GM12875 (cell line): ENCODE results near the gene DNAJC4.

Source experiments
- H3K4me3 ChIP-seq: one replicate; pipeline ENCODE4 v1.5.1; 2011; ENCODE audit warnings: low read depth, low read length, control low read depth
- TF ChIP-seq, protein P1 (sequence below): IDR thresholded peaks from 2 replicates; pipeline ENCODE4 v1.5.1; 2011; ENCODE audit warnings: low read depth, mild to moderate bottlenecking, control low read depth, inconsistent platforms, low read length, moderate library complexity, borderline replicate concordance; ENCODE audit not compliant: insufficient read depth

Gene DNAJC4

DNA sequence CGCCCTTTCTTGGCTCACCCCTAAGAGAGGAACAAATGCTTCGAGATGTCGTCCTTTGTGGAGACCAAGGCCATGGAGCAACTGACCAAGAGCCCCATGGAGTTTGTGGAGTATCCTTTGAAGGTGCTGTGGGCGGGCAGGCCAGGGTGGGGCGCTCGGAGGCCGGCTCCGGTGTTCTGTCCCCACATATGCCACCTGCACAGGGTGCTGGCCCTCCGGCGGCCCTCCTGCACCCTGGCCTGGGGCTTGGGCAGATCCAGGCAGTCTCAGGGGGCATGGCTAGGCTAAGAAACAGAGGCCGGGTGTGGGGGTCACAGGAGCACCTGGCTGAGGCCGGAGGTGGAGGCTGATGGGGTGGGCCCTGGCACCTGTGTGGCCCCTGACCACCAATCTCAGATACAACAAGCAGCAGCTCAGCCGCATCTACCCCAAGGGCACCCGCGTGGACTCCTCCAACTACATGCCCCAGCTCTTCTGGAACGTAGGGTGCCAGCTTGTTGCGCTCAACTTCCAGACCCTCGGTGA, 31.3 kb downstream of the DNAJC4 start:
- no peak overlapping the region for H3K4me3 ChIP-seq
- TF ChIP-seq, protein P1, sequence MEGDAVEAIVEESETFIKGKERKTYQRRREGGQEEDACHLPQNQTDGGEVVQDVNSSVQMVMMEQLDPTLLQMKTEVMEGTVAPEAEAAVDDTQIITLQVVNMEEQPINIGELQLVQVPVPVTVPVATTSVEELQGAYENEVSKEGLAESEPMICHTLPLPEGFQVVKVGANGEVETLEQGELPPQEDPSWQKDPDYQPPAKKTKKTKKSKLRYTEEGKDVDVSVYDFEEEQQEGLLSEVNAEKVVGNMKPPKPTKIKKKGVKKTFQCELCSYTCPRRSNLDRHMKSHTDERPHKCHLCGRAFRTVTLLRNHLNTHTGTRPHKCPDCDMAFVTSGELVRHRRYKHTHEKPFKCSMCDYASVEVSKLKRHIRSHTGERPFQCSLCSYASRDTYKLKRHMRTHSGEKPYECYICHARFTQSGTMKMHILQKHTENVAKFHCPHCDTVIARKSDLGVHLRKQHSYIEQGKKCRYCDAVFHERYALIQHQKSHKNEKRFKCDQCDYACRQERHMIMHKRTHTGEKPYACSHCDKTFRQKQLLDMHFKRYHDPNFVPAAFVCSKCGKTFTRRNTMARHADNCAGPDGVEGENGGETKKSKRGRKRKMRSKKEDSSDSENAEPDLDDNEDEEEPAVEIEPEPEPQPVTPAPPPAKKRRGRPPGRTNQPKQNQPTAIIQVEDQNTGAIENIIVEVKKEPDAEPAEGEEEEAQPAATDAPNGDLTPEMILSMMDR = no peak

DNA sequence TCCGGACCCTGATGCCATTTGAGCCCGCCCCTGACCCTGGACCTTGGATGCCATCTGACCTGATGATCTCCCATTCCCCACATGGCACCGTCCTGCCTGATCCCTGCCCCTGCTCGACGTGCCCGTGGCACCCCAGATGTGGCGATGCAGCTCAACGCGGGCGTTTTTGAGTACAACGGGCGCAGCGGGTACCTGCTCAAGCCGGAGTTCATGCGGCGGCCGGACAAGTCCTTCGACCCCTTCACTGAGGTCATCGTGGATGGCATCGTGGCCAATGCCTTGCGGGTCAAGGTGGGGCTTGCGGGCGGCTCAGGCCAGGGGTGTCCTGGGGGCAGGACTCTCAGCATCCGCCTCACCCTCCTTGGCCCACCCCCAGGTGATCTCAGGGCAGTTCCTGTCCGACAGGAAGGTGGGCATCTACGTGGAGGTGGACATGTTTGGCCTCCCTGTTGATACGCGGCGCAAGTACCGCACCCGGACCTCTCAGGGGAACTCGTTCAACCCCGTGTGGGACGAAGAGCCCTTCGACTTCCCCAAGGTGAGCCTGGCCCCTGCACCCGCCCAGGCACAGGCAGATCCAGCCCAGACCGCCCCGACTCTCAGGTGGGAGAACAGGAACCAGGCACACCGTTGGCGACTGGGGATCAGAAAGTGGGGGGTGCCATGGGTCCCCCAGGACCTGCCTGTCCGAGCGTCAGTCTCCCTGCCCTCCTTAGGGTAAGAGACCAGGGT, 32.1 kb downstream of the DNAJC4 start:
- H3K4me3 ChIP-seq = no peak overlapping the region
- TF ChIP-seq, protein P1 = no peak

DNA sequence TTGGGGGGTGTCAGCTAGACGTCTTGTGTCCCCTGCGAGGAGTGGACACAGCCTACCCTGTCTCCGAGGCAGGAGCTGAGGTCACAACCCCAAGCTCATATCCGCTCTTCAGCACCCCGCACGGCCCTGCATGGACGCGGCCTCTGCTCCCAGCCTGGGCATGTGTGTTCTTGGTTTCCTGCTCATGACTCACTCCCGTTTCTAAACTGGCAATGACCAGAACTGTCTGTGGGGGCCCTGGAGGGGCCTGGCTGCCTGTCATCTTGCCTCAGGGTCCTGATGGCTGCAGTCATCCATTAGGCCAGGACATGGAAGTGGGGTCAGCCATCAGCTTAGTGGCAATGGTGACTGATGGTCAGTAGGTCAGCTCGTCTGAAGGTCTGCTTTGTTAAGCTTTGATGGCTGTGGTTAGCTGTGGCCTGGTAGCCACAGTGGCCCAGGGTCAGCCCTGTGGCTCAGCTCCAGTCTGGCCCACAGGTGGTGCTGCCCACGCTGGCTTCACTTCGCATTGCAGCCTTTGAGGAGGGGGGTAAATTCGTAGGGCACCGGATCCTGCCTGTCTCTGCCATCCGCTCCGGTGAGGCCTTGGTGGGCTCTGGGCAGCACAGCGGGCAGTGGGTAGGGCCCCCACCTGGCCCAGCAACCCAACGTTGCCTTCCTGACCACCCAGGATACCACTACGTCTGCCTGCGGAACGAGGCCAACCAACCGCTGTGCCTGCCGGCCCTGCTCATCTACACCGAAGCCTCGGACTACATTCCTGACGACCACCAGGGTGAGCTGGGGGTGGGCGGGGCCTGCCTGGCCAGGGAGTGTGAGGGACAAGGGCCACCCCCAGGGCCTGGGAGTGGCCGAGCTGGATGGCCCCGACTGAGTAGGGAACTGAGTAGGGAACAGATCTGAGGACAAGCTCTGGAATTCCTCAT, 32.9 kb downstream of the DNAJC4 start:
- H3K4me3 ChIP-seq = no peak overlapping the region
- TF ChIP-seq, protein P1 = no peak

DNA sequence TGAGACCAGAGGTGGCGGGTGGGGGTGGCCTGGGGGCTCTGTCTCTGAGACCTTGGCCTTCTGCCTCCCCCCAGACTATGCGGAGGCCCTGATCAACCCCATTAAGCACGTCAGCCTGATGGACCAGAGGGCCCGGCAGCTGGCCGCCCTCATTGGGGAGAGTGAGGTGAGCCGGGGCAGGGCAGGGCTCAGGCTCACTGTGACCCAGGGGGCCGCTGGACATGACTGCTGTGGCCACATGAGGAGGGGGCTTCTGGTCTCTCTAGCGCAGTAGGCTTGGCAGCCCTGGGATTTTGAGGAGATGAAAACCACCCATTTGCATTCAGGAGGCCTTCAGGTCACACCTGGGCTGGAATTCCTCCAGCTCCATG, 33.6 kb downstream of the DNAJC4 start:
- TF ChIP-seq, protein P1 = no peak
- H3K4me3 ChIP-seq = no peak overlapping the region

DNA sequence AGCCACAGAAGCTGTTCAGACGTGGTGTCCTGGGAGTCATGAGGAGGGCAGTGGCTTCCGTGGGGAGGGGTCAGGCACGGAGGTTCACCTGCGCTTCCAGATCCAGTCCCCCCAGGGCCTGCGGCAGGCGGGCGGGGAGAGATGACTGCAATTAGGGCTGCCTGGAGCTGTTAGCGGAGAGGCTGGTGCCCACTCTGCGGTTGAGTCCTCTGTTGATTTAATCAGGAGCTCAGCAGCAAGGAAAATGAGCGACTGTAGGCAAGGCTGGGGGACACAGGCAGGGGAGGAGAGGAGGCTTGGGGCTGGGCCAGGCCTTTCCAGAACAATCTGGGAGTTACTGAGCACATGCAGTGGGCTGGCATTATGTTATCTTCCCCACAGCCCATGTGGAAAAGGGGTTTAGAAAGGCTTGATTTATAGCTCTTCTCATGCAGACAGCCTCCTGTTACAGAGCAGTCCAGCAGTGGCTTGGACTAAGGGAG, 34.1 kb downstream of the DNAJC4 start:
- TF ChIP-seq, protein P1 = no peak
- H3K4me3 ChIP-seq = no peak overlapping the region

DNA sequence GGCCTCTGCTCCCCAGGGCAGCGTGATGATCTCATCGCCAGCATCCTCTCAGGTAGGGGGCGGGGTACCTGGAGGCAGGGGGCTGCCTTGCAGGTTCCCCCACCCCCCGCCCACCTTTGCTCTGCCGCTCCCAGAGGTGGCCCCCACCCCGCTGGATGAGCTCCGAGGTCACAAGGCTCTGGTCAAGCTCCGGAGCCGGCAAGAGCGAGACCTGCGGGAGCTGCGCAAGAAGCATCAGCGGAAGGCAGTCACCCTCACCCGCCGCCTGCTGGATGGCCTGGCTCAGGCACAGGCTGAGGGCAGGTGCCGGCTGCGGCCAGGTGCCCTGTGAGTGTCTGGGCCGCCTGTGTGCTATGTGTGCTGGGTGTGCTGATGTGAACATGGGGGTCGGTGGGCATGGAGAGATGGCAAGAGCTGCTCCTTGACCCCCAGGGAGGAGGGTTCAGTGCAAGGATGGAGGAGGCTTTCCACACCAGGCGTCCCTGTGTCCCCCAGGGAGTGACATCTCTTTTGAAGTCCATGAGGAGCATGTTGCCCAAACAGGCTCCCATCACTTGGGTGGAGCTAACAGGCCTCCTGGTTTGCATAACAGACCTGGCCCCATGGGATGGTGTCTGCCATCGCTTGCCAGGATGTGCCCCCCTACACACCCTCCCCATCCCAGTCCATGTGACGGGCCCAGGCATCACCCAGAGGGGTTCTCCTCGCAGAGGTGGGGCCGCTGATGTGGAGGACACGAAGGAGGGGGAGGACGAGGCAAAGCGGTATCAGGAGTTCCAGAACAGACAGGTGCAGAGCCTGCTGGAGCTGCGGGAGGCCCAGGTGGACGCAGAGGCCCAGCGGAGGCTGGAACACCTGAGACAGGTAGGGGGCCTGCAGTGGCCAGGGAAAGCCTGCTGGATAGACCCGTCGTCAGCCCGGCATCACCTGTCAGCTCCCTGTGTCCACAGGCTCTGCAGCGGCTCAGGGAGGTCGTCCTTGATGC, 35.1 kb downstream of the DNAJC4 start:
- H3K4me3 ChIP-seq = no peak overlapping the region
- TF ChIP-seq, protein P1 = no peak
